ENCODE data around the gene RAD51B.
"Not testable (repeated sequence)": the region's sequence is repeated elsewhere in the genome, so short reads cannot be mapped to it uniquely, and the experiment has no call there.

Gene RAD51B

DNA sequence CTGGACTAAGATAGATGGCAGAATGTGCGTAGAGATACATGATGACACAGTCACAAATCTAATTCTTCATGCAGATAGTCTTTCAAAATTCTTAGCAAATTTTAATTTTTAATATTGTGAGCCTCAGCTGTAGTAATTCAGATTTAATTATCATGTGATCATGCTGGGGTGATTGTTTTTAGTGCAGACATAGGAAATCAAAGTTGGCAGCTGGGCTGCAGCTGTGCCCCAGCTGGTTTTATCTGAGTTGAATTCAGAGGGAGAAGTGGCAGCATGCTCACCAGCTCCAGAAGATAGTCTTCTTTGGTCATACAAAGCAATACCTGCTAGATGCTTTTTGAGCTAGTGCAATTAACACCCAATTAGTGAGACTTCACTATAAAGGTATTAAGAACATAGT lies 292.9 kb downstream of the RAD51B start:
- DNase-seq (ENCODE audit: low read depth, low spot score): no peak
- Histone ChIP-seq H3K9me3 (ENCODE audit: low read depth, low read length) (no peaks in the 10 kb centered on the region), H3K27ac (peak overlapping the region; percentile 96), H3K9ac (ENCODE audit: insufficient read length) (no peak overlapping the region), H3K4me3 (peak overlapping the region; percentile 51), H3K36me3 (ENCODE audit: insufficient read depth, low read length) (no peaks in the 10 kb centered on the region)
- TF ChIP-seq EZH2 (IDR thresholded peaks at IDR 0.05) (no peak), FOXP2 (optimal IDR thresholded peaks at IDR 0.05; ENCODE audit: control extremely low read depth, extremely low read length, insufficient read depth) (no peak), POLR2AphosphoS5 (IDR thresholded peaks at IDR 0.05; ENCODE audit: borderline replicate concordance, low read depth, low read length) (no peak)

DNA sequence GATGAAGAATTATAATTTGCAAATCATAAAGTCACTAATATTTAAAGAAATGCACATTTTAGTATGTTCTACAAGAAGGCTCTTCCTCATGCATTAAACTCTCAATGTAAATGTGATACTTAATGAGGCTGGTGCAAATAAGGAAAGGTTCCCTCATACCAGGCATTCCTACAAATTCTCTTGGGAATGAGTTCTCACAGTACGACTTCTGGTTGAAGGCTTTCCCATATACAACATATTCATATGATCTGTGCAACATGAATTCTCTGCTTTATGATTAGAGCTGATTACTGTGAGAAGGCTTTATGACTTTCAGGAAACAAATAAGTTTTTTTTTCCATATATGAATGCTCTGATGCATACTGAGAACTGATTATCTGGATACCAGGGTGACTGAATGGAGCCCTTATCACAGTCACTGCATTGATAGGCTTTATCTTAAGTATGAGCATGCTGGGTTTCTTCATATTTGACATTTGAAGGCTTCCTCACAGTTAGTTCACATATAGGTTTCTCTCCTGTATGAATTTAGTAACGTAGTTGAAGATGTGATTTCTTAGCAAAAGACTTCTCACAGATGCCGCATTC lies 293.9 kb downstream of the RAD51B start:
- TF ChIP-seq FOXP2 (optimal IDR thresholded peaks at IDR 0.05; ENCODE audit: control extremely low read depth, extremely low read length, insufficient read depth) (no peak), EZH2 (IDR thresholded peaks at IDR 0.05) (no peak), POLR2AphosphoS5 (IDR thresholded peaks at IDR 0.05; ENCODE audit: borderline replicate concordance, low read depth, low read length) (no peak)
- Histone ChIP-seq H3K4me3 (peak overlapping the region; percentile 51), H3K36me3 (ENCODE audit: insufficient read depth, low read length) (no peaks in the 10 kb centered on the region), H3K9me3 (ENCODE audit: low read depth, low read length) (no peaks in the 10 kb centered on the region), H3K27ac (peak overlapping the region; percentile 96), H3K9ac (ENCODE audit: insufficient read length) (peak overlapping the region; percentile 49)
- DNase-seq (ENCODE audit: low read depth, low spot score): peak; percentile 92

- not testable (repeated sequence) for H3K36me3 ChIP-seq (ENCODE audit: insufficient read depth, low read length); H3K4me3 ChIP-seq; DNase-seq (ENCODE audit: low read depth, low spot score); H3K27ac ChIP-seq; H3K9me3 ChIP-seq (ENCODE audit: low read depth, low read length); H3K9ac ChIP-seq (ENCODE audit: insufficient read length)
These were observed 296.4 kb downstream of the RAD51B start for GRCh38 chr14:68115952-68116351.

DNA sequence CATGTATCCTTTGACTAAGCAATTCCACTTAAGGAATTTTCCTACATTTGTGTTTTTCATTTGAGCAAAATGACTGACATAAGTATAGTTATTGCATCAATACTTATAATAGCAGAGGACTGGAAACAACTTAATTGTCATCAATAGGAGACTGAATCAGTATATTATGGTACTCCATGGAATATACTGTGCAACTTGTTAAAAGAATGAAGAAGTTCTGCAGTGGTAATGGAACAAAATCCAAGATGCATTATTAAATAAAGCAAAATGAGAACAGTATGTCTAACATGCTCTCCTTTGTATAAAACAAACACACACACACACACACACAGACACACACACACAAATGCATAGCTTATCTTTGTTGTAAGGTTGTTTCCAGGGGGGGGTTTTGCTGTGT lies 303.1 kb downstream of the RAD51B start:
- Histone ChIP-seq H3K27ac (no peak overlapping the region), H3K9ac (ENCODE audit: insufficient read length) (no peak overlapping the region), H3K36me3 (ENCODE audit: insufficient read depth, low read length) (no peaks in the 10 kb centered on the region), H3K4me3 (no peak overlapping the region), H3K9me3 (ENCODE audit: low read depth, low read length) (peaks cover 5% of the 10 kb centered on the region; the same call in 1 of the 2 replicates)
- no peak for DNase-seq (ENCODE audit: low read depth, low spot score)
- TF ChIP-seq POLR2AphosphoS5 (IDR thresholded peaks at IDR 0.05; ENCODE audit: borderline replicate concordance, low read depth, low read length) (no peak), FOXP2 (optimal IDR thresholded peaks at IDR 0.05; ENCODE audit: control extremely low read depth, extremely low read length, insufficient read depth) (no peak), EZH2 (IDR thresholded peaks at IDR 0.05) (no peak)

DNA sequence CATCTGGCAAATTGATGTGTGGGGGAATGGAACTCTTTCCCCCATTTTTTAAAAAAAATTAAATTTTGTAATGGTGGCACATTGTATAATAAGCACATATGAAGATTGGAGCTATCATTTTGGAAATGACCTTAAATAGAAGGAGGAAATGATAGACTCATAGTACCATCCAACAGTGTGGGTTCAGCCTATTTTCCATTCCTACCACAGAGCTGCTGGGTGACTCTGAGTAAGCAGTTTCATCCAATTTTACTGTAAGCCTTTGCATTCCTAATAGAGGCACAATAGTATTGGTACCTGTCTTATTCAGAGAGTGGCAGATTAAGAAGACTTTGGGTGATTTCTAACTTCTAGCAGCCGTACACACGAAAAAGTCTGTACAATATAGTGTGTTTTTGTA lies 304.5 kb downstream of the RAD51B start:
- Histone ChIP-seq H3K9ac (ENCODE audit: insufficient read length) (no peak overlapping the region), H3K36me3 (ENCODE audit: insufficient read depth, low read length) (no peaks in the 10 kb centered on the region), H3K9me3 (ENCODE audit: low read depth, low read length) (peaks cover 5% of the 10 kb centered on the region; the same call in 1 of the 2 replicates), H3K27ac (no peak overlapping the region), H3K4me3 (no peak overlapping the region)
- no peak for DNase-seq (ENCODE audit: low read depth, low spot score)
- TF ChIP-seq POLR2AphosphoS5 (IDR thresholded peaks at IDR 0.05; ENCODE audit: borderline replicate concordance, low read depth, low read length): no peak
- no peak for TF ChIP-seq EZH2 (IDR thresholded peaks at IDR 0.05)
- no peak for TF ChIP-seq FOXP2 (optimal IDR thresholded peaks at IDR 0.05; ENCODE audit: control extremely low read depth, extremely low read length, insufficient read depth)

GRCh38 chr14:68124979-68125731 lies 305.6 kb downstream of the RAD51B start:
- H3K9ac ChIP-seq (ENCODE audit: insufficient read length): no peak overlapping the region
- peak overlapping the region; percentile 83 for H3K27ac ChIP-seq
- TF ChIP-seq POLR2AphosphoS5 (IDR thresholded peaks at IDR 0.05; ENCODE audit: borderline replicate concordance, low read depth, low read length) (no peak), EZH2 (IDR thresholded peaks at IDR 0.05) (no peak), FOXP2 (optimal IDR thresholded peaks at IDR 0.05; ENCODE audit: control extremely low read depth, extremely low read length, insufficient read depth) (no peak)
- H3K9me3 ChIP-seq (ENCODE audit: low read depth, low read length): peaks cover 5% of the 10 kb centered on the region; the same call in 1 of the 2 replicates
- no peak overlapping the region for H3K4me3 ChIP-seq
- DNase-seq (ENCODE audit: low read depth, low spot score): no peak
- H3K36me3 ChIP-seq (ENCODE audit: insufficient read depth, low read length): no peaks in the 10 kb centered on the region

GRCh38 chr14:68127166-68127565 lies 307.6 kb downstream of the RAD51B start:
- Histone ChIP-seq H3K4me3 (no peak overlapping the region), H3K9ac (ENCODE audit: insufficient read length) (no peak overlapping the region), H3K27ac (peak overlapping the region; percentile 83), H3K36me3 (ENCODE audit: insufficient read depth, low read length) (no peaks in the 10 kb centered on the region), H3K9me3 (ENCODE audit: low read depth, low read length) (no peaks in the 10 kb centered on the region)
- DNase-seq (ENCODE audit: low read depth, low spot score): no peak
- TF ChIP-seq POLR2AphosphoS5 (IDR thresholded peaks at IDR 0.05; ENCODE audit: borderline replicate concordance, low read depth, low read length) (no peak), EZH2 (IDR thresholded peaks at IDR 0.05) (no peak), FOXP2 (optimal IDR thresholded peaks at IDR 0.05; ENCODE audit: control extremely low read depth, extremely low read length, insufficient read depth) (no peak)

- Histone ChIP-seq H3K27ac (no peak overlapping the region), H3K9me3 (ENCODE audit: low read depth, low read length) (no peaks in the 10 kb centered on the region; the same call in 1 of the 2 replicates), H3K36me3 (ENCODE audit: insufficient read depth, low read length) (peaks cover 6% of the 10 kb centered on the region; the same call in 1 of the 2 replicates), H3K4me3 (no peak overlapping the region), H3K9ac (ENCODE audit: insufficient read length) (no peak overlapping the region)
- TF ChIP-seq POLR2AphosphoS5 (IDR thresholded peaks at IDR 0.05; ENCODE audit: borderline replicate concordance, low read depth, low read length) (no peak), FOXP2 (optimal IDR thresholded peaks at IDR 0.05; ENCODE audit: control extremely low read depth, extremely low read length, insufficient read depth) (no peak), EZH2 (IDR thresholded peaks at IDR 0.05) (no peak)
- DNase-seq (ENCODE audit: low read depth, low spot score): no peak
These were observed 312.3 kb downstream of the RAD51B start for GRCh38 chr14:68131907-68132306.
